ENCODE results near the gene CPNE5. TPM values are rescaled to one million over a fixed set of nuclear protein-coding genes. Genes with fewer than 3 reads are reported as not detected.

The CPNE5 gene
- total RNA-seq, 2 donors from 2014 or later, result 0.85 to 1.6 TPM

DNA sequence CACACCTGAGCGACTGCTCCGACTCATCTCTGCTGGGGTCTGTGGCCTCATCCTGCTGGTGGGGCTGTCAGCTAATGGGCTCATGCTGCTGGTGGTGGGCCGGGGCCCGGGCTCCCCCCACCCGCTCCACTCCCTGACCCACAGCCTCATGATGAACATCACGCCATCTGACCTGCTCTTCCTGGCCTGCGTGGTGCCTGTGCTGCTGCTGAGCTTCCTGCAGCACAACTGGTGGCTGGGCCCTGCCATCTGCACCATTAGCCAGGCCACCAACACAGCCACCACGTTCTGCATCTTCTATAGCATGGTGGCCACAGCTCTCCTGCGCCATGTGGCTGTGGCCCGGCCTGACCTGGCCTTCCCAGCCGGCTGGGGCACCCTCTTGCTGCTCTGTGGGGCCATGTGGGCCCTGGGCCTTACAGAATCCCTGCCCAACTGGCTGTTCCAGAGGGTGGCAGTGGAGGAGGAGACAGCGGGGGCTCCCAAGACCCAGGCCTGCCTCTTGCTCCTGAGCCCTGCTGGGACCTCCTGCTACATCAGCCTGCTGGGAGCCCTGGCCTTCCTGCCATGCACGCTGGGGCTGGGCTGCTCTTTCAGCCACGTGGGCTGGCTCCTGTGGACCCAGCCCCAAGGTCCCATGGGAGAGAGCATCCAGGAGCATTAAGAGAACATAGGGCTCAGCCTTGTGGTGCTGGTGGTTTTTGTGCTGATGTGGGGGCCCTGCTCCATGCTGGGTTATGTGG, 102.0 kb downstream of the CPNE5 start:
- TF ChIP-seq, protein P1, sequence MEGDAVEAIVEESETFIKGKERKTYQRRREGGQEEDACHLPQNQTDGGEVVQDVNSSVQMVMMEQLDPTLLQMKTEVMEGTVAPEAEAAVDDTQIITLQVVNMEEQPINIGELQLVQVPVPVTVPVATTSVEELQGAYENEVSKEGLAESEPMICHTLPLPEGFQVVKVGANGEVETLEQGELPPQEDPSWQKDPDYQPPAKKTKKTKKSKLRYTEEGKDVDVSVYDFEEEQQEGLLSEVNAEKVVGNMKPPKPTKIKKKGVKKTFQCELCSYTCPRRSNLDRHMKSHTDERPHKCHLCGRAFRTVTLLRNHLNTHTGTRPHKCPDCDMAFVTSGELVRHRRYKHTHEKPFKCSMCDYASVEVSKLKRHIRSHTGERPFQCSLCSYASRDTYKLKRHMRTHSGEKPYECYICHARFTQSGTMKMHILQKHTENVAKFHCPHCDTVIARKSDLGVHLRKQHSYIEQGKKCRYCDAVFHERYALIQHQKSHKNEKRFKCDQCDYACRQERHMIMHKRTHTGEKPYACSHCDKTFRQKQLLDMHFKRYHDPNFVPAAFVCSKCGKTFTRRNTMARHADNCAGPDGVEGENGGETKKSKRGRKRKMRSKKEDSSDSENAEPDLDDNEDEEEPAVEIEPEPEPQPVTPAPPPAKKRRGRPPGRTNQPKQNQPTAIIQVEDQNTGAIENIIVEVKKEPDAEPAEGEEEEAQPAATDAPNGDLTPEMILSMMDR (IDR thresholded peaks at IDR 0.05), result no peak
- DNase-seq (ENCODE audit: low spot score) (no peak), ATAC-seq (ENCODE audit: insufficient number of reproducible peaks, low FRiP score, low read depth) (no peak)
- H3K27ac ChIP-seq, result no peak overlapping the region
- no peak overlapping the region for H3K4me3 ChIP-seq
- no peaks in the 10 kb centered on the region for H3K36me3 ChIP-seq
- H3K27me3 ChIP-seq (replicated peaks; ENCODE audit: insufficient read depth), result no peaks in the 10 kb centered on the region
- peaks cover 5 to 17% of the 10 kb centered on the region in 2 donors for H3K4me1 ChIP-seq (ENCODE audit: control insufficient read depth in 1 of 2, low read depth in 2 of 2)
- no peaks in the 10 kb centered on the region for H3K9me3 ChIP-seq

- H3K4me1 ChIP-seq (ENCODE audit: control insufficient read depth in 1 of 2, low read depth in 2 of 2), result peaks cover 5 to 17% of the 10 kb centered on the region in 2 donors
- DNase-seq (ENCODE audit: low spot score) (peak; percentile 77), ATAC-seq (ENCODE audit: insufficient number of reproducible peaks, low FRiP score, low read depth) (peak; percentile 78)
- no peaks in the 10 kb centered on the region for H3K9me3 ChIP-seq
- H3K4me3 ChIP-seq, result peak overlapping the region; percentile 65
- no peaks in the 10 kb centered on the region for H3K27me3 ChIP-seq (replicated peaks; ENCODE audit: insufficient read depth)
- no peaks in the 10 kb centered on the region for H3K36me3 ChIP-seq
- TF ChIP-seq, protein P1 (IDR thresholded peaks at IDR 0.05), result peak; percentile 28
- peak overlapping the region; percentile 75 to 84 for H3K27ac ChIP-seq
Observed at GRCh38 chr6:36735110-36736071, 103.9 kb downstream of the CPNE5 start.

DNA sequence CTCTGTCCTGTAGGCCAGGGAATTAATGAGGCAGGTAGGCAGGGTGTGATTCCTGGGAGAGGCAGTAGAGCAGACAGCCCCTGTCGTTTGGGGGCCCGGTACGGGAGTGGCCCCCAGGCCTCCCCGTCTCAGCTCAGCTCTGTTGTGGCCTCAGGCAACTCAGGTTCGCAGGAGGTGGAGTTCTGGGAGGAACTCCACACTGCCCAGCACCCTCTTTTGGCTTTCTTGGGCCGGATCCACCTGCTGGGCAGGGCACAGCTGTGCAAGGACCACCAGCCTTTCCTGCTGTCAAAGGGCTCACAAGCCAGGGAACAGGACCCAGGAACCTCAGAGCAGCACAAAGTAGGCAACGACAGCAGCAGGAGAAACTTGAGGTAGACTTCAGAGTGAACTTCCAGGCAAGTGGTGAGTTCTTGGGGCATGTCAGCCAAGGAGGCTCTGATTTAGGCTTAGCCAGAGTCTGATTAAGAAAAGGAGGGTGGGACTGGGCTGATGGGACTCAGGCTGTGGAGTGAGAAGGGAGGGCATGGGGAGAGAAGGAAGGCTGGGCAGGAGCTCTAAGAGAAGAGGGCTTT, 104.7 kb downstream of the CPNE5 start:
- ATAC-seq (ENCODE audit: insufficient number of reproducible peaks, low FRiP score, low read depth), result peak; percentile 18
- Histone ChIP-seq H3K27ac (peak overlapping the region; percentile 75 to 84), H3K27me3 (replicated peaks; ENCODE audit: insufficient read depth) (no peaks in the 10 kb centered on the region), H3K4me1 (ENCODE audit: control insufficient read depth in 1 of 2, low read depth in 2 of 2) (peaks cover 5 to 17% of the 10 kb centered on the region in 2 donors), H3K4me3 (peak overlapping the region; percentile 65), H3K36me3 (no peaks in the 10 kb centered on the region), H3K9me3 (no peaks in the 10 kb centered on the region)
- TF ChIP-seq, protein P1 (IDR thresholded peaks at IDR 0.05), result no peak
- no peak for DNase-seq (ENCODE audit: low spot score)

GRCh38 chr6:36733300-36733699, 105.9 kb downstream of the CPNE5 start:
- Histone ChIP-seq H3K27me3 (replicated peaks; ENCODE audit: insufficient read depth) (no peaks in the 10 kb centered on the region), H3K9me3 (no peaks in the 10 kb centered on the region), H3K4me1 (ENCODE audit: control insufficient read depth in 1 of 2, low read depth in 2 of 2) (peaks cover 5 to 17% of the 10 kb centered on the region in 2 donors), H3K27ac (no peak overlapping the region), H3K4me3 (no peak overlapping the region), H3K36me3 (no peaks in the 10 kb centered on the region)
- DNase-seq (ENCODE audit: low spot score) (no peak), ATAC-seq (ENCODE audit: insufficient number of reproducible peaks, low FRiP score, low read depth) (no peak)
- TF ChIP-seq, protein P1 (IDR thresholded peaks at IDR 0.05), result no peak
